Measurements from ENCODE around the gene FAM181A. TPM values are rescaled to one million over a fixed set of nuclear protein-coding genes. Genes with fewer than 3 reads are reported as not detected.

FAM181A gene
- total RNA-seq, 2 experiments from 2014 or later = not detected

DNA sequence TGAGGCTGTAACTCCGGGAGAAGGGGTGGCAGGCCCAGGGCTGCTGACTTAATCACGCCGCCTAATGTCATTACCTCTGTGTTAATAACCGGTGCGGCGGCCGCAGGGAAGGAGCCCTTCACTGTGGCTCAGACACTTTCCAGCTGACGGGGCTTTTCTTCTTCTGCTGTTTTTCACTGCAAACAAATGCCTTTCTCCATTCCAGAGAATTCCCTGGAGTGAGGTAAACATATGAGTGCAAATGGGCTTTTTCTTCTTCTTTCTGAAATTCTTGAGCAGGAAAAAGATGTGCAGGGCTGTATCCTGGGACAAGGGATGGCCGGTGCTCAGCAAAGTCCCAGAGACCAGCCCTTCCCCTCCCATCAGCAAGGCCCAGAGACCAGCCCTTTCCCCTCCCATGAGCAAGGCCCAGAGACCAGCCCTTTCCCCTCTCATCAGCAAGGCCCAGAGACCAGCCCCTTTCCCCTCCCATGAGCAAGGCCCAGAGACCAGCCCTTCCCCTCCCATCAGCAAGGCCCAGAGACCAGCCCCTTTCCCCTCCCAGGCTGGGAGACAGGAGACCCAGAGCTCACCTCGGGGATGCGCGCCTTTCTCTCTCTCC lies 33.4 kb upstream of the FAM181A start:
- H3K27ac Mint-ChIP-seq = no peak overlapping the region
- no peak for DNase-seq
- no peaks in the 10 kb centered on the region for H3K36me3 Mint-ChIP-seq (ENCODE audit: low read depth)
- H3K9me3 Mint-ChIP-seq = no peaks in the 10 kb centered on the region
- H3K4me1 Mint-ChIP-seq = no peaks in the 10 kb centered on the region
- no peak overlapping the region for H3K4me3 Mint-ChIP-seq
- CTCF ChIA-PET = interaction anchor here (2.3 kb wide), 1 partner anchor 239 kb away, joined by 13 read pairs; no protein-coding TSS in a partner anchor
- H3K27me3 Mint-ChIP-seq = peaks cover 7% of the 10 kb centered on the region
- POLR2A ChIA-PET = no interaction called here

DNA sequence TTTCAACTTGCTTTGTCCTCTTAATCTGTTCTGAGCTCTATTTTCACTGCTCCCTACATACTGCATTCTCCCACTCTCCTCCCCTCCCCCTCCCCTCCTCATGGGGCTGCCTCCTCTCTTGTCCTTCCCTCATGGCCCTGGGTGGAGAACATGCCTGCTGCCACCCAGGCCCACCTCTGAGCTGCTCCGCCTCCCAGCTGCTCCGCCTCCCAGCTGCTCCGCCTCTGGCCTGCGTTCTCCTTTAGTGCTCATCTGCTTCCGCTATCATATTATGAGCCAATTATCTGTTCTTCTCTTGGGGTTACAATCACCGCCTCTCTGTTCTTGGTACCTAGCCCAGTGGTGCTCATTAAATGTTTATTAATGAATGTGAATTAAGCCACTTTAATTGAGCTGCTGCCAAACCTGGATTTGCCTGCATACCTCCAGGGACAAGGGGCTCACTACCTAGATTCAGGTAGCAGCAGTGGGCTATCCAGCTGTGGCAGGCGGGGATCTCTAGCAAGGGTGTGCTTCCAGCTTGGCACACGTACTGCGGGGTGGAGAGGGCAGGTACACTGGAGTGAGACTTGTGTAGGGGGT lies 32.0 kb upstream of the FAM181A start:
- DNase-seq = no peak
- Mint-ChIP-seq H3K4me1 (no peaks in the 10 kb centered on the region), H3K27ac (no peak overlapping the region), H3K4me3 (no peak overlapping the region), H3K36me3 (ENCODE audit: low read depth) (no peaks in the 10 kb centered on the region), H3K9me3 (no peaks in the 10 kb centered on the region), H3K27me3 (peaks cover 7% of the 10 kb centered on the region)
- POLR2A ChIA-PET = interaction anchor here (0.6 kb wide), 1 partner anchor 59 kb away, joined by 3 read pairs; no protein-coding TSS in a partner anchor
- CTCF ChIA-PET = interaction anchor here (0.9 to 1.3 kb wide), 3 partner anchors 12 to 45 kb away, joined by 3 read pairs; no protein-coding TSS in a partner anchor

DNA sequence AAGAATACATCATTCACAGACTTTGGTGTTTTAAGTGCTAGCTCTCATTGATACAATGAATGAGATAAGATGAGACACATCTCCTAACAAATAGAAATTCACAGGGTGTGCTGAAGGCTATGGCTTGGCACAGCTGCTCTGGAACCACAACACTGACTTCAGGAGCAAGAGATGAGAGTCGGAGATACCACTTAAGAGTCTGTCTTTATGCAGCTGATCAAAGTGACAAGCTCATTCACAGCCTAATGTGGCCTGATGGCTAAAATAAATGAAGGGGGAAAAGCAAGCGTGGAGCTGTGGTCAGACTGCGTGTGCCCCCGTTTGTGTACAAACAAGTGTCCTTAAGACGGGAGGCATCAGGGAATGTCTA lies 29.7 kb upstream of the FAM181A start:
- DNase-seq = no peak
- Mint-ChIP-seq H3K4me3 (no peak overlapping the region), H3K4me1 (no peaks in the 10 kb centered on the region), H3K36me3 (ENCODE audit: low read depth) (no peaks in the 10 kb centered on the region), H3K9me3 (no peaks in the 10 kb centered on the region), H3K27me3 (no peaks in the 10 kb centered on the region), H3K27ac (no peak overlapping the region)
- ChIA-PET POLR2A (interaction anchor here (1.1 kb wide), 1 partner anchor 10 kb away, joined by 4 read pairs; no protein-coding TSS in a partner anchor), CTCF (interaction anchor here (0.7 to 1.6 kb wide), 4 partner anchors 9 to 243 kb away, joined by 3 to 6 read pairs (median 4); no protein-coding TSS in a partner anchor)

DNA sequence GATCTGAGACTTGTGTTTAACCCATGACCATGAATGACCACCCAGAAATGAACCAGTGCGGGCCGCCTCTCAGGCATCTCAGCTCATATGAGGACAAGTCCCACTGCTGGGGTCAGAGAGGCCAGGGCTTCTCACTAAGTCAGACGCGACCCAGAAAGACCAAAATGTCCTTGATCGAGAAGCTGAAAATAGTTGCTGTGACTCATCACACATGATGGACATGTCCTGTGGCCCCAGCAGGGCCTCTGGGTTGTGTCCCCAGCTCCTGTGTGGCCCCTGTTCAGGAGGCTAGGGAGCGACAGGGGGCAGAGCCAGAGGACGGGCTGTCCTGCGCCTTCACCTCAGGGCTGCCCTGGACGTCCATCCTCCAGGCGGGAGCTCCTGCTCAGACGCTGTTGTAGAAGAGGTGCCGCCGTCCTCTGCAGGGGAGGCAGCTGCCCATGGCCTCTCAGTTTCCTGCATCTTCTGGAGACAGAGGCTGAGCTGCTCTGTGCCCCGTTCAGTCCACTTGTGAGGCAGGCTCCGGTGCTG lies 29.0 kb upstream of the FAM181A start:
- no peaks in the 10 kb centered on the region for H3K27me3 Mint-ChIP-seq
- no peak overlapping the region for H3K4me3 Mint-ChIP-seq

DNA sequence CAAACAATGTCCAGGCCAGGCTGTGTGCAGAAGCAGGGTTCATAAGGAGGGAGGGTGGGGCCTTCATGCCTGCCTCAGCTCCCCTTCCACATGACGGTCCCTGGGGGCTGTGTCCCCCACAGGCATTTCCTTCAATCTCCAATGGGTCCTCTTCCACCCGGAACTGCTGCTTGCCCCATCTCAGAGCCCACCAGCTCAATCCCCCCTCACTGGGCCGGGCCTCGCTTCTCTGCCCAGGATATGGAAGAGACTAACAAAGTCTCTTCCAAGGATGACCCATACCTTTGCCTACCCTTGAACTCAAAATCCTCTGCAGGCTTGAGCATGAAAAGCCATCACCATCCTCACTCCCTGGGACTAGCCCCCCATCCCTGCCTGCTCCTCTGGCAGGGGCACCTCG lies 28.4 kb upstream of the FAM181A start:
- ChIA-PET CTCF (interaction anchor here (1.3 to 1.6 kb wide), 2 partner anchors 8 to 10 kb away, joined by 4 to 5 read pairs; no protein-coding TSS in a partner anchor), POLR2A (no interaction called here)
- Mint-ChIP-seq H3K4me3 (no peak overlapping the region), H3K4me1 (no peaks in the 10 kb centered on the region), H3K27me3 (peaks cover 5% of the 10 kb centered on the region), H3K27ac (no peak overlapping the region), H3K36me3 (ENCODE audit: low read depth) (no peaks in the 10 kb centered on the region), H3K9me3 (no peaks in the 10 kb centered on the region)
- no peak for DNase-seq

More for the DNA sequence above, 29.0 kb upstream of the FAM181A start:
- ChIA-PET POLR2A (no interaction called here), CTCF (interaction anchor here (1.3 to 1.6 kb wide), 3 partner anchors 8 to 244 kb away, joined by 3 to 5 read pairs (median 4); no protein-coding TSS in a partner anchor)
- Mint-ChIP-seq H3K4me1 (no peaks in the 10 kb centered on the region), H3K9me3 (no peaks in the 10 kb centered on the region), H3K36me3 (ENCODE audit: low read depth) (no peaks in the 10 kb centered on the region), H3K27ac (no peak overlapping the region)
- no peak for DNase-seq

DNA sequence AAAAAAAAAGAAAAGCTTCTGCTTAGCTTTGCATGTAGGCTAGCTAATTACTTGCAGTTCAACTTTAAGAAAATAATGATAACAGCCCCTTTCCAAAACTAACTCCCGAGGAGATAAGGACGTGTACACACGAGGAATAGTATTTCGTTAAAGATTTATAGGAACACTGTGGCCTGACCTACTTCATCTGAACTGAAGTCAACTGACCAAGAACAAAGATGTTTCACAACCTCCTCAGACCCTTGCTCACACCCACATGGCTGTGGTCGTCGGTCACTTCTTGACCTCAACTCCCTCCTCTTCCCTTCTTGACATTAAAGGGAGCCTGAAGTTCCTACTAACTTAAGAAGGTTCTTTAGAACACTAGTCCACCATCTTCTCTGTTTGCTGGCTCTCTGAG lies 25.3 kb upstream of the FAM181A start:
- DNase-seq = no peak
- Mint-ChIP-seq H3K9me3 (no peaks in the 10 kb centered on the region), H3K36me3 (ENCODE audit: low read depth) (no peaks in the 10 kb centered on the region), H3K4me3 (no peak overlapping the region), H3K27me3 (peaks cover 15% of the 10 kb centered on the region), H3K4me1 (peaks cover 3% of the 10 kb centered on the region), H3K27ac (no peak overlapping the region)
- CTCF ChIA-PET = no interaction called here
- POLR2A ChIA-PET = no interaction called here

DNA sequence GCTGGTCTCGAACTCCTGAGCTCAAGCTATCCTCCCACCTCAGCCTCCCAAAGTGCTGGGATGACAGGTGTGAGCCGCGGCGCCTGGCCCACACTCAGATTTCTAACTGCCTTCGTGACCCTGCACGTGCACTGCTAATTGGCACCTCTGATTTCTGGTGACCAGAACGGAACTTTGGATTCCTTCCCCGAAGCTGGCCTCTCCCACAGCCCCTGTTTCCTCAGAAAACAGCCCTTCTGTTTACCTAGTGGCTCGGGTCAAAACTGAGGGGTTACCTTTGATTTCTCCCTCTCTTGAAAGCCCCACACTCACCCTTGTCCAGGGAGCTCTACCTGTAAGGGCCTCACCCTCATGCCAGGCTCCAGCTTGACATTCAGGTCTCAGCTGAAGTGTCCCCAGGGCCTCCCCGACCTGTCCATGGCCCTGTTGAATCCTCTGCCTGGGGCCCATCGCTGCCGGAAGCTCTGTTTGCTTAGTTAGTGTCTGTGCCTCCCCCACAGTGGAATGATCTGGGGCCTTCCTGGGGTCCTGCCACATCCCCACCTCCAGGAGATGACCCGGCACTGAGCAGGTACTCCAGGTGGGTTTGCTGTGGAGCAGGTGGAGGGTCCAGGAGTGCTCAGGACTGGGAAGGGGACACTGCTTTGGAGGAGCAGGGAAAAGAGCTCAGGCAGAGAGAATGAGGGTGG lies 24.4 kb upstream of the FAM181A start:
- no peak for DNase-seq
- no peak overlapping the region for H3K27ac Mint-ChIP-seq
- no peaks in the 10 kb centered on the region for H3K36me3 Mint-ChIP-seq (ENCODE audit: low read depth)
- POLR2A ChIA-PET = no interaction called here
- H3K9me3 Mint-ChIP-seq = no peaks in the 10 kb centered on the region
- peaks cover 15% of the 10 kb centered on the region for H3K27me3 Mint-ChIP-seq
- H3K4me1 Mint-ChIP-seq = peaks cover 3% of the 10 kb centered on the region
- CTCF ChIA-PET = interaction anchor here (1.2 kb wide), 1 partner anchor 194 kb away, joined by 3 read pairs; no protein-coding TSS in a partner anchor
- no peak overlapping the region for H3K4me3 Mint-ChIP-seq

DNA sequence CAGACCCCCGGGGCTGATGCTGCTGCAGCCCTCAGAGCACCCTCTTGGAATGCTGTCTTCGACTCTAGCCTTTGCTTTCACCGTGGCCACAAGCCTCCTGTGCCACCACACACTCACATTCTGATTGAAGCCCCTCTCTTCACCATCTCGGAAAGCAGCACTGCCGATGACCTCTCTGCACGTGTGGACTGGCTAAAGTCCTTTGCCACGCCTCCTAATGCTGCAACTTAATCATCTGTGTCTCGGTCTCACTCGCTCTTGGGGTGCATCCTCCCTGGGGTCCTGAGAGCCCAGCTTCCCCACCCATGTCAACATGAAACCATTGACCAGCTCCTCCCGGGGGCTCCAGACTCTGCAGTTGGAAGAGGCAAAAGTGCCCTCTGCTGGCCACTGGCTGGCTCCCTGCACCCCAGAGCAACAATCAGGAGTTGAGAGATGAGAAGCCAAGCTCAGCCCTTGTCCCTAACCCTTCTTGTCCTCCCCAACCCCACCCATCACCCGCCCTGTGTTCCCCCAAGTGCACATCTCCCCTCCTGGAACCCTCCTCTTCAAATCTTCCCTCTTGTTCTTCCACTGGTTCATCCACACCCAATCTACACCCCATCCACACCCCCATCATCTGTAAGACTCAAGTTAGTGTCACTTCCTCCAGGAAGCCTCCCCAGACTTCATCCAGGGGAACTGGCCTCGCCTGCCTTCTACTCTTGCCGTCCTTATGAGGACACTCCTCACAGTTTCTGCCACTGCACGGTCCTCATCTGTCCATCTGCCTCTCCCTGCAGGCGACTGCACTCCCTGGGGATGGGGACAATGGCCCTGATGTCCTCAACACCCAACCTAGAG lies 23.6 kb upstream of the FAM181A start:
- DNase-seq = no peak

DNA sequence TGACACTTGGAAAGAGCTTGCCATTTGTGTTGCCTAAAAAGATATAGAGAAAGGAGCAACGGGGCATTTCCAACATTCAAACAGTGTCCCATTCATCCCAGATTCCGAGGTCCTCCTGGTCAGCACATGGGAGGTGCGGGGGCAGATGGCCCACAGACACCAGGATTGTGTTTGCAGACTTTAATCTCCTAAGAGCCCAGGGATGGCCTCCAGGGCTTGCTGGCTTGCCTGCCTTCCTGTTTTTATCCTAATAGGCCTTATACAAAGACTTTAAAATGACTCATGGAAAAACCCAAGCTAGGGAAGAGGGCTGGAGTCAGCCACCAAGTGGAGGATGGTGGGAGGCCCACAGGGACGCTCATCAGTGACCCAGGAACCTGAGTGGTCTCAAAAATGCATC lies 21.5 kb upstream of the FAM181A start:
- Mint-ChIP-seq H3K9me3 (no peaks in the 10 kb centered on the region), H3K4me3 (no peak overlapping the region), H3K27me3 (peaks cover 18% of the 10 kb centered on the region), H3K27ac (no peak overlapping the region), H3K4me1 (peaks cover 3% of the 10 kb centered on the region), H3K36me3 (ENCODE audit: low read depth) (no peaks in the 10 kb centered on the region)
- CTCF ChIA-PET = interaction anchor here (0.6 to 3.3 kb wide), 2 partner anchors 102 to 251 kb away, joined by 4 to 13 read pairs; no protein-coding TSS in a partner anchor
- DNase-seq = no peak
- POLR2A ChIA-PET = no interaction called here

More for the DNA sequence above, 23.6 kb upstream of the FAM181A start:
- no peaks in the 10 kb centered on the region for H3K9me3 Mint-ChIP-seq
- no peak overlapping the region for H3K4me3 Mint-ChIP-seq
- no peaks in the 10 kb centered on the region for H3K36me3 Mint-ChIP-seq (ENCODE audit: low read depth)
- peaks cover 3% of the 10 kb centered on the region for H3K4me1 Mint-ChIP-seq
- H3K27me3 Mint-ChIP-seq = peaks cover 17% of the 10 kb centered on the region
- POLR2A ChIA-PET = no interaction called here
- H3K27ac Mint-ChIP-seq = no peak overlapping the region
- CTCF ChIA-PET = interaction anchor here (1.2 kb wide), 1 partner anchor 195 kb away, joined by 3 read pairs; no protein-coding TSS in a partner anchor

DNA sequence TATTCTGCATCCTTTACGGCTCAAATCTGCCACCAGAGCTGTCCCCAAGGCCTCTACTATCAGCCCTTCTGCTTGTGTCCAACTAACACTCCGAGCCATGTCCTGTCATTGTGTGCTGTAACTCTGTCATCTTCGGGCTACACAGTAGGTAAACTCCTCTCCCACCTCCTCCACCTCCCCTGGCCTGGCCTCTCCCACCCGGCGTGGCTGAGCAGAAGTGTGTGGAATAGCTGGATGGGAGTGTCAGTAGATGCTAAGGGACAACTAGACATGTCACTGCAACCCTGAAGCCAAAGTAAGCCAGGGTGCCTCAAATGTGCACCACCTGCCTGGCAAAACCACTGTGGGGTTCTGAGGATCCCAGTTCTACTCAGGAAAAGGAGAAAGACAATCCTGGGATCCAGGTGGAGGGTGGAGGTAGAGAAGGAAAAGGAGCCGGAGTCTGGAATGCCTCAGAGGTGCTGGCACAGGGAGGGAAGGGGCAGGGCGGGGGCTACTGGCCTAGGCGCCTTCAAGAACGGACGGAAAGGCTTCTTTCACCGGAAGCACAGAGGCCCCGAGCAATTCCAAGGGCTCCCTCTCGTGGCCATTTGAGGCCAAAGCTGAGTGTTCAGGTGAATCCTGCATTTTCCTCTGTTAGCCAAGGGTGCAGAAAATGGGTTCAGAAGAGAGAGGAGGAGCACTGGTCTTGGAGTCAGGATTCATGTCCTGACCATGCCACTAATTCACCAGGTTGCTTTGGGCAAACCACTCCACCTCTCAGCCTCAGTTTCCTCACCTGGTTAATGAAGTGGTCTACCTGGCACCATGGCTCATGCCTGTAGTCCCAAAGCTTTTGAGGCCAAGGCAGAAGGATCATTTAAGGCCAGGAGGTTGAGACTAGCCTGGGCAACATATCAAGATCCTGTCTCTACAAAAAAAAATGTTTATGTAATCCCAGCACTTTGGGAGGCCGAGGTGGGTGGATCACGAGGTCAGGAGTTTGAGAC lies 20.5 kb upstream of the FAM181A start:
- no peak overlapping the region for H3K27ac Mint-ChIP-seq
- H3K36me3 Mint-ChIP-seq (ENCODE audit: low read depth) = no peaks in the 10 kb centered on the region
- ChIA-PET CTCF (interaction anchor here (1.0 to 3.3 kb wide), 8 partner anchors 8 to 252 kb away, joined by 3 to 13 read pairs (median 4); no protein-coding TSS in a partner anchor), POLR2A (no interaction called here)
- H3K4me3 Mint-ChIP-seq = no peak overlapping the region
- peaks cover 18% of the 10 kb centered on the region for H3K27me3 Mint-ChIP-seq
- H3K9me3 Mint-ChIP-seq = no peaks in the 10 kb centered on the region
- peak; percentile 77 for DNase-seq
- H3K4me1 Mint-ChIP-seq = peaks cover 3% of the 10 kb centered on the region

DNA sequence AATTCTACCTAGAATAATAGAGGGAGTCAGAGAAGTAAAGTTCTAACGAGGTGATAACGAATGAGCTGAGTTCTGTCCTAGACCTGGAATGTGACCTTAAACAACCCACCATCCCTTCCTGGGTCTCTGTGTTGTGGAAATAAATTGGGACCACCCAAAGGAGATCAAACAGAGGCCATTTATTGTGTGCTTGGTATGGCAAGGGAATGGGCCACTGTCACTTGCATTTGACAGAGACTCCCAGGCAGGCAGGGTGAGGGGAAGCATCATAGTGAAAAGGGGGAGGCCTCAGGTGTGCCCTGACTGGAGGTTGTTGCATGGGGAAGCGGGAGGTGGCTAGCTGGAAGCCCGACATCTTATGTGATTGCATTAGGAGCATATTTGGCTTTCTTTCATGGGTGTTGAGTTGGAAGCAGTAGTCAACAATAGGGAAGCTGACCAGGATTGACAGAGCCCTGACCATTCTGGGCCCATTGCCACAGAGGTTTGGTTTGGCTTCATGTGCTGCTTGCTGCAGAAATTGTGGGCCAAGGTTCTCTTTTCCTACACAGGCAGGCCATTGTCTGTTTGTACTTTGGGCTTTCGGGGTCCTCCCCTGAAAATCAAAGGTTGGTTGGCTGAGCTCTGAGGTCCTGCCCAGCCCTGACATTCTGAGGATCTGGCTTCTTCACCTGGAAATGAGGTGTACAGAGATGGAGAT lies 17.6 kb upstream of the FAM181A start:
- ChIA-PET POLR2A (interaction anchor here (1.0 kb wide), 1 partner anchor 23 kb away, joined by 3 read pairs; no protein-coding TSS in a partner anchor), CTCF (interaction anchor here (1.2 to 1.4 kb wide), 2 partner anchors 8 to 11 kb away, joined by 3 to 4 read pairs; no protein-coding TSS in a partner anchor)
- peaks cover 6% of the 10 kb centered on the region for H3K27me3 Mint-ChIP-seq
- no peak overlapping the region for H3K4me3 Mint-ChIP-seq
- peaks cover 3% of the 10 kb centered on the region for H3K36me3 Mint-ChIP-seq (ENCODE audit: low read depth)
- peaks cover 16% of the 10 kb centered on the region for H3K4me1 Mint-ChIP-seq
- DNase-seq = no peak
- peaks cover 5% of the 10 kb centered on the region for H3K9me3 Mint-ChIP-seq
- no peak overlapping the region for H3K27ac Mint-ChIP-seq

Measured in activated CD4-positive, alpha-beta memory T cell treated with anti-CD3 and anti-CD28 coated beads, Interleukin-2, amount 10 ng/mL, durations not matched to agents 7 days and 5 days (primary cell).